Measurements from ENCODE around the gene BTRC.

GRCh38 chr10:101341438-101341837 is 12.5 kb upstream of the BTRC start:
- TF ChIP-seq CTCF (IDR thresholded peaks at IDR 0.05) = no peak
- TF ChIP-seq ATF6 (CRISPR knock-in tag; IDR thresholded peaks at IDR 0.05) = no peak
- no peak for TF ChIP-seq JUN (CRISPR knock-in tag; IDR thresholded peaks at IDR 0.05)
- TF ChIP-seq ZBTB21 (CRISPR knock-in tag; IDR thresholded peaks at IDR 0.05; ENCODE audit: borderline replicate concordance) = no peak
- TF ChIP-seq CREB1 (CRISPR knock-in tag; IDR thresholded peaks at IDR 0.05) = no peak
- TF ChIP-seq MAX (CRISPR knock-in tag; IDR thresholded peaks at IDR 0.05) = no peak
- no peak for TF ChIP-seq NR2C2 (CRISPR knock-in tag; IDR thresholded peaks at IDR 0.05)
- TF ChIP-seq E2F5 (CRISPR knock-in tag; IDR thresholded peaks at IDR 0.05) = no peak
